Hepatocyte (in vitro differentiated cells): ENCODE data around the gene MRPS15. TPM values are rescaled to one million over a fixed set of nuclear protein-coding genes. Genes with fewer than 3 reads are reported as not detected.

Experiments
- DNase-seq: peaks from one replicate; pipeline ENCODE4 v3.0.0-alpha.2; 2016; ENCODE audit warnings: low spot score
- H2AFZ ChIP-seq: fragments of 200-600 bp; sonication (generic); 2 replicates; pipeline ENCODE4 v1.6.0; 2016; ENCODE audit warnings: antibody characterized with exemption, mild to moderate bottlenecking
- H3K27ac ChIP-seq: fragments of 200-600 bp; sonication (generic); 2 replicates; pipeline ENCODE4 v1.5.1; 2016; ENCODE audit warnings: mild to moderate bottlenecking
- H3K27me3 ChIP-seq: fragments of 200-600 bp; sonication (generic); 2 replicates; pipeline ENCODE4 v1.6.1; 2016
- H3K36me3 ChIP-seq: fragments of 200-600 bp; sonication (generic); replicated peaks from 2 replicates; pipeline ENCODE4 v1.5.1; 2016; ENCODE audit warnings: low read depth; ENCODE audit not compliant: insufficient read depth
- H3K4me1 ChIP-seq: fragments of 200-600 bp; sonication (generic); 2 replicates; pipeline ENCODE4 v1.5.1; 2016; ENCODE audit warnings: mild to moderate bottlenecking, moderate library complexity; ENCODE audit not compliant: insufficient read depth
- H3K4me2 ChIP-seq: fragments of 200-600 bp; sonication (generic); 2 replicates; pipeline ENCODE4 v1.6.0; 2016
- H3K4me3 ChIP-seq: fragments of 200-600 bp; sonication (generic); 2 replicates; pipeline ENCODE4 v1.5.1; 2016; ENCODE audit warnings: mild to moderate bottlenecking
- H3K79me2 ChIP-seq: fragments of 200-600 bp; sonication (generic); 2 replicates; pipeline ENCODE4 v1.6.0; 2017; ENCODE audit warnings: mild to moderate bottlenecking
- H3K9me2 ChIP-seq: fragments of 200-600 bp; sonication (generic); replicated peaks from 2 replicates; pipeline ENCODE4 v1.6.0; 2017; ENCODE audit warnings: mild to moderate bottlenecking; ENCODE audit not compliant: insufficient read depth
- H3K9me3 ChIP-seq: fragments of 200-600 bp; sonication (generic); 2 replicates; pipeline ENCODE4 v1.5.1; 2016; ENCODE audit warnings: low read depth, mild to moderate bottlenecking
- H4K20me1 ChIP-seq: fragments of 200-600 bp; sonication (generic); 2 replicates; pipeline ENCODE4 v1.6.0; 2016; ENCODE audit warnings: mild to moderate bottlenecking; ENCODE audit not compliant: insufficient read depth, poor library complexity, severe bottlenecking
- EZH2 ChIP-seq: fragments of 200-600 bp; sonication (generic); IDR thresholded peaks from 2 replicates; pipeline ENCODE4 v1.6.1; 2016; ENCODE audit warnings: antibody characterized with exemption, mild to moderate bottlenecking, borderline replicate concordance
- EZH2phosphoT487 ChIP-seq: fragments of 200-600 bp; sonication (generic); IDR thresholded peaks from one replicate; pipeline ENCODE4 v1.6.1; 2018; ENCODE audit warnings: antibody characterized with exemption, mild to moderate bottlenecking, low read depth, moderate library complexity; ENCODE audit not compliant: unreplicated experiment, severe bottlenecking
- WGBS: methylation state at CpG from one replicate; pipeline ENCODE4 v1.1.6; 2016; ENCODE audit warnings: low lambda C conversion rate; ENCODE audit errors: missing lambda C conversion rate; 5-methylcytosine and 5-hydroxymethylcytosine counted together
- polyA plus RNA-seq: library from polyadenylated mRNA; unstranded; fragments of >200 nt; fragmentation: Nextera tagmentation; extraction: Ambion mirVana; gene quantifications from 2 replicates; pipeline ENCODE4 v1.2.1, GENCODE V29; 2016
- total RNA-seq: library from RNA; depleted of rRNA; stranded (reverse); fragments of >200 nt; gene quantifications from 2 replicates; pipeline ENCODE4 v1.2.3, GENCODE V29; 2014
- TF ChIP-seq, protein P1 (sequence below): fragments of 200-600 bp; sonication (generic); IDR thresholded peaks from 2 replicates; pipeline ENCODE4 v1.5.1; 2016; ENCODE audit warnings: antibody characterized with exemption, mild to moderate bottlenecking; ENCODE audit not compliant: poor library complexity

The MRPS15 gene
- total and polyA plus RNA-seq, 2 experiments from 2014 or later = 63.2 to 127 TPM

- DNase-seq = no peak
- Histone ChIP-seq H3K36me3 (no peaks in the 10 kb centered on the region), H3K4me2 (no peak overlapping the region), H4K20me1 (no peaks in the 10 kb centered on the region), H3K79me2 (no peaks in the 10 kb centered on the region), H3K27ac (no peak overlapping the region), H3K9me3 (no peaks in the 10 kb centered on the region), H2AFZ (no peak overlapping the region), H3K4me1 (no peaks in the 10 kb centered on the region), H3K27me3 (no peaks in the 10 kb centered on the region), H3K9me2 (no peaks in the 10 kb centered on the region), H3K4me3 (no peak overlapping the region)
- TF ChIP-seq, protein P1, sequence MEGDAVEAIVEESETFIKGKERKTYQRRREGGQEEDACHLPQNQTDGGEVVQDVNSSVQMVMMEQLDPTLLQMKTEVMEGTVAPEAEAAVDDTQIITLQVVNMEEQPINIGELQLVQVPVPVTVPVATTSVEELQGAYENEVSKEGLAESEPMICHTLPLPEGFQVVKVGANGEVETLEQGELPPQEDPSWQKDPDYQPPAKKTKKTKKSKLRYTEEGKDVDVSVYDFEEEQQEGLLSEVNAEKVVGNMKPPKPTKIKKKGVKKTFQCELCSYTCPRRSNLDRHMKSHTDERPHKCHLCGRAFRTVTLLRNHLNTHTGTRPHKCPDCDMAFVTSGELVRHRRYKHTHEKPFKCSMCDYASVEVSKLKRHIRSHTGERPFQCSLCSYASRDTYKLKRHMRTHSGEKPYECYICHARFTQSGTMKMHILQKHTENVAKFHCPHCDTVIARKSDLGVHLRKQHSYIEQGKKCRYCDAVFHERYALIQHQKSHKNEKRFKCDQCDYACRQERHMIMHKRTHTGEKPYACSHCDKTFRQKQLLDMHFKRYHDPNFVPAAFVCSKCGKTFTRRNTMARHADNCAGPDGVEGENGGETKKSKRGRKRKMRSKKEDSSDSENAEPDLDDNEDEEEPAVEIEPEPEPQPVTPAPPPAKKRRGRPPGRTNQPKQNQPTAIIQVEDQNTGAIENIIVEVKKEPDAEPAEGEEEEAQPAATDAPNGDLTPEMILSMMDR = no peak
- TF ChIP-seq EZH2phosphoT487 = no peak
- TF ChIP-seq EZH2 = no peak
- WGBS = 82% methylated on average over 7 of the region's 7 CpGs
These were observed 46.2 kb upstream of the MRPS15 start for GRCh38 chr1:36510418-36510817.

- no peak overlapping the region for H2AFZ ChIP-seq
- no peaks in the 10 kb centered on the region for H3K27me3 ChIP-seq
- H3K36me3 ChIP-seq = no peaks in the 10 kb centered on the region
- H3K4me2 ChIP-seq = no peak overlapping the region
- H3K27ac ChIP-seq = no peak overlapping the region
- no peaks in the 10 kb centered on the region for H3K9me3 ChIP-seq
- H3K4me1 ChIP-seq = no peaks in the 10 kb centered on the region
- no peaks in the 10 kb centered on the region for H3K79me2 ChIP-seq
- TF ChIP-seq, protein P1 = no peak
- TF ChIP-seq EZH2phosphoT487 (no peak), EZH2 (no peak)
- H3K4me3 ChIP-seq = no peak overlapping the region
- WGBS = 89% methylated on average over 3 of the region's 3 CpGs
- DNase-seq = no peak
- H4K20me1 ChIP-seq = no peaks in the 10 kb centered on the region
- no peaks in the 10 kb centered on the region for H3K9me2 ChIP-seq
These were observed 44.1 kb upstream of the MRPS15 start for GRCh38 chr1:36508257-36508656.

DNA sequence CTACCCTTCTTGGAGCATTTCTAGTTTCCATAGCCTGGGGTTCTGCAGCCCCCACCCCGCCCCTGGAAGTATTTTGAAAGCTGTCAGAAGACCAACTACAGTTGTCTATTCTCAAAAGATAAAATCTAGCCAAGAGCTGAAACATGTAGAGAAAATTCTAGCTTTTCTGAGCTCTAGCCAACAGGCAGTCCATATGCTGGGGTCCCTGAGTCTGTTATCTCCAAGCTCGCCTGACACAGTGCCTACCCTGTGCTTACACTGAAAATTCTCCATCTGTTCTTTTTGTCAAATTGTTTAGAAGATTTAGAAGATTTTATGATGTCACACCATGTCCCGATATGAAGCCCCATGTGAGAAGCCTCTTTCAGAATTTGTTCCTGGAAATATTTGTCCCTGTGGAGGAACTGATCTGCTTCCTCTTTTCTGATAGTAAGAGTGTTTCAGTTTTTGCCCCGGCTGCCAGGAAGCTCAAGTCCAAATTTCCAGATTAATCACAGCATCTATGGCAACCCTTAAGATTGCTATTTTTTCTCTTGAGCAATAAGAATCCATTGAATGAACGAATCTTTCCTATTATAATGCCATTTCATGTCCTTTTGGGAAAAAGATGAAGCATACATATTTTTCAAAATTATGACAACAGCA is 42.2 kb upstream of the MRPS15 start:
- Histone ChIP-seq H3K79me2 (no peaks in the 10 kb centered on the region), H3K4me3 (no peak overlapping the region), H3K9me3 (no peaks in the 10 kb centered on the region), H3K4me2 (no peak overlapping the region), H4K20me1 (no peaks in the 10 kb centered on the region), H3K27ac (no peak overlapping the region), H3K4me1 (no peaks in the 10 kb centered on the region), H2AFZ (no peak overlapping the region), H3K27me3 (no peaks in the 10 kb centered on the region), H3K9me2 (no peaks in the 10 kb centered on the region), H3K36me3 (no peaks in the 10 kb centered on the region)
- TF ChIP-seq, protein P1 = no peak
- no peak for TF ChIP-seq EZH2
- WGBS = 76% methylated on average over 5 of the region's 5 CpGs
- DNase-seq = no peak

DNA sequence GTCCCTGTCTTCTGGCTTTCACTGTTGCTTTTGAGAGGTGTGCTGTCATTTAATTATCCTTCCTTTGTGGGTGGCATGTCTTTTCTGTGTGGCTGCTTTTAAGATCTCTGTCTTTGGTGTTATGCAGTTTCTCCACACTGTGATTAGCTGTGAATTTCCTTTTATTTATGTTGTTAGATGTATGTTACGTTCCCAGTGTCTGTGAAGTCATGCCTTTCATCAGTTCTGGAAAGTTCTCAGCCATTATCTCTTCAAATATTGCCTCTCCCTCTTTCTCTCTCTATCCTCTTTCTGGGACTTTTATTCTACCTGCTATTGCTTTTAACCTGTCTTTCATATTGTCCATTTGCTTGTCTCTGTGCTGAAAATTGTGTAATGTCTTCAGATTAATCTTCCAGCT is 39.5 kb upstream of the MRPS15 start:
- H3K4me2 ChIP-seq = no peak overlapping the region
- no peak for DNase-seq
- H3K9me3 ChIP-seq = no peaks in the 10 kb centered on the region
- H3K27me3 ChIP-seq = no peaks in the 10 kb centered on the region
- H4K20me1 ChIP-seq = no peaks in the 10 kb centered on the region
- H3K4me1 ChIP-seq = no peaks in the 10 kb centered on the region
- H3K27ac ChIP-seq = no peak overlapping the region
- WGBS = 89% methylated on average over 1 of the region's 1 CpG
- no peaks in the 10 kb centered on the region for H3K9me2 ChIP-seq
- no peaks in the 10 kb centered on the region for H3K79me2 ChIP-seq
- TF ChIP-seq EZH2phosphoT487 (no peak), EZH2 (no peak)
- TF ChIP-seq, protein P1 = no peak
- H3K4me3 ChIP-seq = no peak overlapping the region
- H2AFZ ChIP-seq = no peak overlapping the region
- H3K36me3 ChIP-seq = no peaks in the 10 kb centered on the region
